HEK293 (cell line): ENCODE measurements around the gene CDIPT.

Experiments
- CTCF ChIA-PET: fragments of 350-600 bp; formaldehyde crosslinking; extraction: SDS; loops from one replicate; lab custom pipeline; 2021; ENCODE audit warnings: antibody characterized with exemption; lab: Yijun Ruan, JAX
- POLR2A ChIA-PET: fragments of 300-600 bp; formaldehyde crosslinking; extraction: SDS; loops from one replicate; lab custom pipeline; 2020; ENCODE audit warnings: antibody characterized with exemption, inconsistent platforms; lab: Yijun Ruan, JAX
- H3K27ac ChIP-seq: fragments of 200-500 bp; sonication (Bioruptor generic); 2 replicates; pipeline ENCODE4 v1.5.1; 2014; ENCODE audit warnings: low read depth, low read length, control low read depth, inconsistent platforms; ENCODE audit errors: extremely low read depth
- H3K36me3 ChIP-seq, 2 experiments: fragments of 200-500 bp in 1 of 2; sonication (Bioruptor generic) in 1 of 2; 1 replicate in 1 of 2; 2 replicates in 1 of 2; pipeline ENCODE4 v1.5.1; 2014 to 2017; ENCODE audit warnings: inconsistent platforms in 2 of 2, low read length in 2 of 2; ENCODE audit not compliant: control insufficient read depth in 2 of 2, insufficient read depth in 1 of 2
- H3K4me1 ChIP-seq: fragments of 200-500 bp; sonication (Bioruptor generic); 2 replicates; pipeline ENCODE4 v1.5.1; 2014; ENCODE audit warnings: mild to moderate bottlenecking, low read length, inconsistent platforms; ENCODE audit not compliant: control insufficient read depth, insufficient read depth
- H3K4me3 ChIP-seq: 2 replicates; pipeline ENCODE4 v1.5.1; 2011; ENCODE audit warnings: low read depth, mild to moderate bottlenecking, control low read depth, low read length, moderate library complexity
- H3K9me3 ChIP-seq: fragments of 200-500 bp; sonication (Bioruptor generic); 2 replicates; pipeline ENCODE4 v1.5.1; 2014; ENCODE audit warnings: low read depth, low read length, inconsistent platforms; ENCODE audit not compliant: control insufficient read depth, insufficient read depth
- HIC1 ChIP-seq: fragments of 450-650 bp; formaldehyde crosslinking; IDR thresholded peaks from 2 replicates; pipeline ENCODE4 v1.5.1; 2016; ENCODE audit warnings: missing biosample characterization, missing genetic modification characterization
- SP7 ChIP-seq: fragments of 450-650 bp; formaldehyde crosslinking; IDR thresholded peaks from 2 replicates; pipeline ENCODE4 v1.5.1; 2016; ENCODE audit warnings: missing biosample characterization, missing genetic modification characterization
- ZBTB49 ChIP-seq: fragments of 450-650 bp; formaldehyde crosslinking; IDR thresholded peaks from 2 replicates; pipeline ENCODE4 v1.5.1; 2016; ENCODE audit warnings: missing biosample characterization, missing genetic modification characterization, low read depth
- ZBTB6 ChIP-seq: fragments of 450-650 bp; formaldehyde crosslinking; IDR thresholded peaks from 2 replicates; pipeline ENCODE4 v1.5.1; 2017; ENCODE audit warnings: missing biosample characterization, missing genetic modification characterization
- ZNF140 ChIP-seq: fragments of 450-650 bp; formaldehyde crosslinking; IDR thresholded peaks from 2 replicates; pipeline ENCODE4 v1.5.1; 2016; ENCODE audit warnings: missing biosample characterization, missing genetic modification characterization
- ZNF157 ChIP-seq: fragments of 450-650 bp; formaldehyde crosslinking; IDR thresholded peaks from 2 replicates; pipeline ENCODE4 v1.5.1; 2016; ENCODE audit warnings: missing biosample characterization, missing genetic modification characterization
- ZNF169 ChIP-seq: fragments of 450-650 bp; formaldehyde crosslinking; IDR thresholded peaks from 2 replicates; pipeline ENCODE4 v1.5.1; 2016; ENCODE audit warnings: missing biosample characterization, missing genetic modification characterization
- ZNF184 ChIP-seq: fragments of 450-650 bp; IDR thresholded peaks from 2 replicates; pipeline ENCODE4 v1.5.1; 2018; ENCODE audit warnings: missing biosample characterization, mild to moderate bottlenecking, missing genetic modification characterization
- ZNF248 ChIP-seq: fragments of 450-650 bp; formaldehyde crosslinking; IDR thresholded peaks from 2 replicates; pipeline ENCODE4 v1.5.1; 2017; ENCODE audit warnings: missing biosample characterization, missing genetic modification characterization
- ZNF341 ChIP-seq: fragments of 450-650 bp; formaldehyde crosslinking; IDR thresholded peaks from 2 replicates; pipeline ENCODE4; 2016; ENCODE audit warnings: low read depth, missing biosample characterization, missing genetic modification characterization
- ZNF366 ChIP-seq: fragments of 450-650 bp; formaldehyde crosslinking; conservative IDR thresholded peaks from 2 replicates; pipeline ENCODE4 v1.5.1; 2016; ENCODE audit warnings: missing biosample characterization, missing genetic modification characterization
- ZNF394 ChIP-seq: fragments of 450-650 bp; formaldehyde crosslinking; IDR thresholded peaks from 2 replicates; pipeline ENCODE4 v1.5.1; 2016; ENCODE audit warnings: missing biosample characterization, missing genetic modification characterization, mild to moderate bottlenecking, moderate library complexity, borderline replicate concordance
- ZNF433 ChIP-seq: fragments of 450-650 bp; formaldehyde crosslinking; IDR thresholded peaks from 2 replicates; pipeline ENCODE4 v1.5.1; 2016; ENCODE audit warnings: missing biosample characterization, missing genetic modification characterization, low read depth
- ZNF596 ChIP-seq: fragments of 450-650 bp; IDR thresholded peaks from 2 replicates; pipeline ENCODE4 v1.5.0; 2018; ENCODE audit warnings: missing biosample characterization, mild to moderate bottlenecking, missing genetic modification characterization, moderate library complexity
- ZNF692 ChIP-seq: fragments of 450-650 bp; formaldehyde crosslinking; IDR thresholded peaks from 2 replicates; pipeline ENCODE4 v1.5.1; 2016; ENCODE audit warnings: missing biosample characterization, missing genetic modification characterization
- ZNF791 ChIP-seq: fragments of 450-650 bp; formaldehyde crosslinking; IDR thresholded peaks from 2 replicates; pipeline ENCODE4 v1.5.1; 2016; ENCODE audit warnings: missing biosample characterization, missing genetic modification characterization
- TF ChIP-seq, protein P1 (sequence below): fragments of 450-650 bp; formaldehyde crosslinking; IDR thresholded peaks from 2 replicates; pipeline ENCODE4 v1.5.1; 2016; ENCODE audit warnings: missing biosample characterization, missing genetic modification characterization
- TF ChIP-seq, protein P2 (sequence below): fragments of 450-650 bp; formaldehyde crosslinking; IDR thresholded peaks from 2 replicates; pipeline ENCODE4 v1.5.1; 2017; ENCODE audit warnings: missing biosample characterization, mild to moderate bottlenecking, missing genetic modification characterization, moderate library complexity
- TF ChIP-seq, protein P3 (sequence below): fragments of 450-650 bp; formaldehyde crosslinking; IDR thresholded peaks from 2 replicates; pipeline ENCODE4 v1.5.1; 2016; ENCODE audit warnings: missing biosample characterization, missing genetic modification characterization

Gene CDIPT

DNA sequence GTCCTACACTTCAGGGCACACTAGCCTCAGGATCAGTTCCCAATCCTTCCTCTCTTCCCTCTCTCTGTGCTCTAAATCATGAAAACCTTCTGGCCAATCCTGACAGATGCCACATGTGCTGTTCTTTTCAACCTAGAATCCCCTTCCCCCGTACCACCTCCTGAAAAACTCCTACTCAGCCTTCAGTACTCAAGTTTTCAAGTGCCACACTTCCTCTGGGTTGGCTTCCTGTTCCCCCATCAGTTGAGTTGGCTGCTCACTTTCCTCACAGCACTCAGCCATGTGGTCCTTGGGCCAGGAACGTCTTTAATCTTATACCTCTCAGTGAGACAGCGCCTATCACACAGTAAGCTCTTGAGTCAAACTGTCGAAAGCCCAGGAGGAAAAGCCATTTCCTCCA is 40.6 kb upstream of the CDIPT start (continued):
- TF ChIP-seq ZNF140 = no peak

DNA sequence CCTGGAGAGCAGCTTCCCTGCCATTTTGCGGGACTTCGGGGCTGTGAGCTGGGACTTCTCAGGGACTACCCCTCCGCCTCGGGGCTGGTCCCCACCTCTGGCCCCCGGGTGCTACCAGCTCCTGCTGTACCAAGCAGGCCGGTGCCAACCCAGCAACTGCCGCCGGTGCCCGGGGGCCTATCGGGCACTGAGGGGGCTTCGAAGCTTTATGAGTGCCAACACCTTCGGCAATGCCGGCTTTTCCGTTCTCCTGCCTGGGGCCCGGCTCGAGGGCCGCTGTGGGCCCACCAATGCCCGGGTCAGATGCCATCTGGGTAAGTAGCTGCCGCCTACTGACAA is 38.5 kb upstream of the CDIPT start:
- H3K36me3 ChIP-seq = no peaks in the 10 kb centered on the region
- TF ChIP-seq ZNF341 (tag by site-specific recombination) (no peak), HIC1 (tag by site-specific recombination) (peak; percentile 17; the same call in 1 of the 2 replicates), ZNF248 (tag by site-specific recombination) (no peak), ZNF692 (tag by site-specific recombination) (0 out of 2 replicates have a peak, but pooled peaks have one; percentile 23), ZNF394 (tag by site-specific recombination) (no peak), ZNF596 (no peak)
- TF ChIP-seq, all 188 proteins: peak for 2
- Histone ChIP-seq H3K27ac (no peak overlapping the region), H3K4me3 (no peak overlapping the region), H3K4me1 (peaks cover 2% of the 10 kb centered on the region; the same call in 1 of the 2 replicates), H3K9me3 (no peaks in the 10 kb centered on the region)
- CTCF ChIA-PET = interaction anchor here (0.5 to 1.4 kb wide), 4 partner anchors 9 to 130 kb away, joined by 4 read pairs; partner anchors contain the start of genes MVP, TAOK2 and TLCD3B
- POLR2A ChIA-PET = interaction anchor here (1.3 kb wide), 1 partner anchor 94 kb away, joined by 4 read pairs; the partner anchor contains the start of gene HIRIP3

DNA sequence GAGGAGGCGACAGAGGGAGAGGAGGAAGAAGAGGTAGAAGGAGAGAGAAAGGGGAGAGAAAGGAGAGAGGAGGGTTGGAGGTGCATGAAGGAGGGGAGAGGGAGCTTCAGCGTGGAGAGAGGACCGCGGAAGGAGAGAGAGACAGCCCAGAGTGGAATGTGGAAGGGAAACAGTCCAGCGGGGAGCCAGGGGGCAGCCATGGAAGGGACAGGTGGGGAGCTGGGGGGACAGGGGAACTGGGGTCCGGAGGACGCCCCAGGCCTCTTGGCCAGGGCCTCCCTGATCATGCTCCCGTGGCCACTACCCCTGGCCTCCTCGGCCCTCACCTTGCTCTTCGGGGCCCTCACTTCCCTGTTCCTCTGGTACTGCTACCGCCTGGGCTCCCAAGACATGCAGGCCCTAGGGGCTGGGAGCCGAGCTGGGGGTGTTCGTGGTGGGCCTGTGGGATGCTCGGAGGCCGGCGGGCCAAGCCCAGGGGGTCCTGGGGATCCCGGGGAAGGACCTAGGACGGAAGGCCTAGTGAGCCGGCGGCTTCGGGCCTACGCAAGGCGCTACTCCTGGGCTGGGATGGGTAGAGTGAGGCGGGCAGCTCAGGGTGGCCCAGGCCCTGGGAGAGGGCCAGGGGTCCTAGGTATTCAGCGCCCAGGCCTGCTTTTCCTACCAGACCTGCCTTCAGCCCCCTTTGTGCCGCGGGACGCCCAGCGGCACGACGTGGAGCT is 38.0 kb upstream of the CDIPT start:
- CTCF ChIA-PET = interaction anchor here (0.5 to 2.1 kb wide), 7 partner anchors 10 to 130 kb away, joined by 3 to 10 read pairs (median 4); partner anchors contain the start of genes MVP, TAOK2 and TLCD3B
- POLR2A ChIA-PET = interaction anchor here (0.8 to 2.2 kb wide), 5 partner anchors 9 to 94 kb away, joined by 3 to 9 read pairs (median 4); partner anchors contain the start of genes HIRIP3 and MVP
- Histone ChIP-seq H3K36me3 (no peaks in the 10 kb centered on the region), H3K4me3 (no peak overlapping the region), H3K27ac (no peak overlapping the region), H3K4me1 (peaks cover 2% of the 10 kb centered on the region; the same call in 1 of the 2 replicates), H3K9me3 (no peaks in the 10 kb centered on the region)
- TF ChIP-seq, protein P1, sequence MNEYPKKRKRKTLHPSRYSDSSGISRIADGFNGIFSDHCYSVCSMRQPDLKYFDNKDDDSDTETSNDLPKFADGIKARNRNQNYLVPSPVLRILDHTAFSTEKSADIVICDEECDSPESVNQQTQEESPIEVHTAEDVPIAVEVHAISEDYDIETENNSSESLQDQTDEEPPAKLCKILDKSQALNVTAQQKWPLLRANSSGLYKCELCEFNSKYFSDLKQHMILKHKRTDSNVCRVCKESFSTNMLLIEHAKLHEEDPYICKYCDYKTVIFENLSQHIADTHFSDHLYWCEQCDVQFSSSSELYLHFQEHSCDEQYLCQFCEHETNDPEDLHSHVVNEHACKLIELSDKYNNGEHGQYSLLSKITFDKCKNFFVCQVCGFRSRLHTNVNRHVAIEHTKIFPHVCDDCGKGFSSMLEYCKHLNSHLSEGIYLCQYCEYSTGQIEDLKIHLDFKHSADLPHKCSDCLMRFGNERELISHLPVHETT (tag by site-specific recombination) = 0 out of 2 replicates have a peak, but pooled peaks have one; percentile 35
- TF ChIP-seq ZBTB49 (tag by site-specific recombination) (no peak), ZBTB6 (no peak), ZNF791 (tag by site-specific recombination) (0 out of 2 replicates have a peak, but pooled peaks have one; percentile 24), SP7 (tag by site-specific recombination) (no peak), ZNF366 (tag by site-specific recombination) (peak; percentile 91), ZNF433 (tag by site-specific recombination) (no peak), ZNF157 (0 out of 2 replicates have a peak, but pooled peaks have one; percentile 41), ZNF184 (tag by site-specific recombination) (no peak), ZNF169 (tag by site-specific recombination) (peak; percentile 95; the same call in 1 of the 2 replicates)
- TF ChIP-seq, protein P2, sequence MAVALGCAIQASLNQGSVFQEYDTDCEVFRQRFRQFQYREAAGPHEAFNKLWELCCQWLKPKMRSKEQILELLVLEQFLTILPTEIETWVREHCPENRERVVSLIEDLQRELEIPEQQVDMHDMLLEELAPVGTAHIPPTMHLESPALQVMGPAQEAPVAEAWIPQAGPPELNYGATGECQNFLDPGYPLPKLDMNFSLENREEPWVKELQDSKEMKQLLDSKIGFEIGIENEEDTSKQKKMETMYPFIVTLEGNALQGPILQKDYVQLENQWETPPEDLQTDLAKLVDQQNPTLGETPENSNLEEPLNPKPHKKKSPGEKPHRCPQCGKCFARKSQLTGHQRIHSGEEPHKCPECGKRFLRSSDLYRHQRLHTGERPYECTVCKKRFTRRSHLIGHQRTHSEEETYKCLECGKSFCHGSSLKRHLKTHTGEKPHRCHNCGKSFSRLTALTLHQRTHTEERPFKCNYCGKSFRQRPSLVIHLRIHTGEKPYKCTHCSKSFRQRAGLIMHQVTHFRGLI (tag by site-specific recombination) = no peak
- TF ChIP-seq, protein P3, sequence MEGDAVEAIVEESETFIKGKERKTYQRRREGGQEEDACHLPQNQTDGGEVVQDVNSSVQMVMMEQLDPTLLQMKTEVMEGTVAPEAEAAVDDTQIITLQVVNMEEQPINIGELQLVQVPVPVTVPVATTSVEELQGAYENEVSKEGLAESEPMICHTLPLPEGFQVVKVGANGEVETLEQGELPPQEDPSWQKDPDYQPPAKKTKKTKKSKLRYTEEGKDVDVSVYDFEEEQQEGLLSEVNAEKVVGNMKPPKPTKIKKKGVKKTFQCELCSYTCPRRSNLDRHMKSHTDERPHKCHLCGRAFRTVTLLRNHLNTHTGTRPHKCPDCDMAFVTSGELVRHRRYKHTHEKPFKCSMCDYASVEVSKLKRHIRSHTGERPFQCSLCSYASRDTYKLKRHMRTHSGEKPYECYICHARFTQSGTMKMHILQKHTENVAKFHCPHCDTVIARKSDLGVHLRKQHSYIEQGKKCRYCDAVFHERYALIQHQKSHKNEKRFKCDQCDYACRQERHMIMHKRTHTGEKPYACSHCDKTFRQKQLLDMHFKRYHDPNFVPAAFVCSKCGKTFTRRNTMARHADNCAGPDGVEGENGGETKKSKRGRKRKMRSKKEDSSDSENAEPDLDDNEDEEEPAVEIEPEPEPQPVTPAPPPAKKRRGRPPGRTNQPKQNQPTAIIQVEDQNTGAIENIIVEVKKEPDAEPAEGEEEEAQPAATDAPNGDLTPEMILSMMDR = no peak
